ENCODE results near the gene EGFL6. TPM values are rescaled to one million over a fixed set of nuclear protein-coding genes. Genes with fewer than 3 reads are reported as not detected.

The EGFL6 gene
- total RNA-seq, 1 donor from 2014 or later: 11.5 TPM

Other genes with a start within 250 kb of the EGFL6 start
- gene ATXN3L, start 249.5 kb upstream of the EGFL6 start, total RNA-seq: not detected in 2 replicates
- gene TCEANC, start 83.5 kb downstream of the EGFL6 start, total RNA-seq: 10.7 and 11.1 TPM in 2 replicates
- 12.3 and 12.5 TPM in 2 replicates for gene RAB9A, start 119.5 kb downstream of the EGFL6 start, total RNA-seq
- gene TRAPPC2, start 165.0 kb downstream of the EGFL6 start, total RNA-seq: 22.5 and 25.6 TPM in 2 replicates
- gene OFD1, start 165.1 kb downstream of the EGFL6 start, total RNA-seq: 24.4 and 28.2 TPM in 2 replicates
- not detected in 2 replicates for gene GPM6B, start 247.5 kb downstream of the EGFL6 start, total RNA-seq

Data from T-helper 1 cell treated with Interleukin-12 subunit alpha and Interleukin-12 subunit beta and Interleukin-4 antibody, amounts not matched to agents 30 ng/mL and 1 ng/mL, for 36 hours (primary cell).